ENCODE data around the gene TAL1. TPM values are rescaled to one million over a fixed set of nuclear protein-coding genes. Genes with fewer than 3 reads are reported as not detected.

TAL1 gene
- total RNA-seq, 1 donor from 2014 or later = 0.21 TPM

DNA sequence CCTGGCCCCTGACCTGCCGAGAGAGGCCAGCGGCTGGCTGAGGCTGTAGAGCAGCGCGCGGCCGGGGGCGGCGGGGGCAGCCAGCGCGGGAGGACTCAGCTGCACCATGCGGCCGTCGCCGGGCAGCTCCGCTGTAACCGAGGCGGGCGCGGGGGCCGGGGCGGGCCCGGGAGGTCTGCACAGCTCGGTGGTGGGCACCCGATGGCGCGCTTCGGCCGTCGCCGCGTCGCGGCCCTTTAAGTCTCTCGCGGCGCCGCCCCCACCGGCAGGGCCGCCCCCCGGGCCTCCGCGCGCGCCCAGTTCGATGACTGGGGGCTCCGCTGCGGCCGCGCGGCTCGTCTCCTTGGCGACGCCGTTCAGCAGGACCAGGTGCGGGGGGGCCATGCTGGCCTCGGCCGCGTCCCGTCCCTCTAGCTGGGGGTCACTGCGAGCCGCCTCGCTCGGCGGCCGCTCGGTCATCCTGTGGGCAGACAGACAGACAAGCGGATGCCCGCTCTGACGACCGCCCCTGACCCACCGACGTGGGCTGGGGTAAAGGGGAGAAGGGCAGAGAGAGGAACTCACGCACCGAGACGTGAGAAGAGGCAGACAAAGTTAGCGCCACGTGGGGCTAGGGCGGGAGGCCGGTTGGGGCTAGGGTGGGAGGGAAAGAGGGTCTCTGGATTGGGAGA lies 6.5 kb downstream of the TAL1 start:
- Mint-ChIP-seq H3K27me3 (ENCODE audit: low read depth) (peaks cover 50% of the 10 kb centered on the region), H3K27ac (ENCODE audit: unreplicated experiment) (no peak overlapping the region), H3K4me3 (peak overlapping the region; percentile 66), H3K9me3 (no peaks in the 10 kb centered on the region), H3K36me3 (ENCODE audit: low read depth) (no peaks in the 10 kb centered on the region), H3K4me1 (peaks cover 5% of the 10 kb centered on the region)
- no peak for DNase-seq (ENCODE audit: low read depth, low spot score)
- TF ChIP-seq, protein P1, sequence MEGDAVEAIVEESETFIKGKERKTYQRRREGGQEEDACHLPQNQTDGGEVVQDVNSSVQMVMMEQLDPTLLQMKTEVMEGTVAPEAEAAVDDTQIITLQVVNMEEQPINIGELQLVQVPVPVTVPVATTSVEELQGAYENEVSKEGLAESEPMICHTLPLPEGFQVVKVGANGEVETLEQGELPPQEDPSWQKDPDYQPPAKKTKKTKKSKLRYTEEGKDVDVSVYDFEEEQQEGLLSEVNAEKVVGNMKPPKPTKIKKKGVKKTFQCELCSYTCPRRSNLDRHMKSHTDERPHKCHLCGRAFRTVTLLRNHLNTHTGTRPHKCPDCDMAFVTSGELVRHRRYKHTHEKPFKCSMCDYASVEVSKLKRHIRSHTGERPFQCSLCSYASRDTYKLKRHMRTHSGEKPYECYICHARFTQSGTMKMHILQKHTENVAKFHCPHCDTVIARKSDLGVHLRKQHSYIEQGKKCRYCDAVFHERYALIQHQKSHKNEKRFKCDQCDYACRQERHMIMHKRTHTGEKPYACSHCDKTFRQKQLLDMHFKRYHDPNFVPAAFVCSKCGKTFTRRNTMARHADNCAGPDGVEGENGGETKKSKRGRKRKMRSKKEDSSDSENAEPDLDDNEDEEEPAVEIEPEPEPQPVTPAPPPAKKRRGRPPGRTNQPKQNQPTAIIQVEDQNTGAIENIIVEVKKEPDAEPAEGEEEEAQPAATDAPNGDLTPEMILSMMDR (conservative IDR thresholded peaks at IDR 0.05) = no peak

DNA sequence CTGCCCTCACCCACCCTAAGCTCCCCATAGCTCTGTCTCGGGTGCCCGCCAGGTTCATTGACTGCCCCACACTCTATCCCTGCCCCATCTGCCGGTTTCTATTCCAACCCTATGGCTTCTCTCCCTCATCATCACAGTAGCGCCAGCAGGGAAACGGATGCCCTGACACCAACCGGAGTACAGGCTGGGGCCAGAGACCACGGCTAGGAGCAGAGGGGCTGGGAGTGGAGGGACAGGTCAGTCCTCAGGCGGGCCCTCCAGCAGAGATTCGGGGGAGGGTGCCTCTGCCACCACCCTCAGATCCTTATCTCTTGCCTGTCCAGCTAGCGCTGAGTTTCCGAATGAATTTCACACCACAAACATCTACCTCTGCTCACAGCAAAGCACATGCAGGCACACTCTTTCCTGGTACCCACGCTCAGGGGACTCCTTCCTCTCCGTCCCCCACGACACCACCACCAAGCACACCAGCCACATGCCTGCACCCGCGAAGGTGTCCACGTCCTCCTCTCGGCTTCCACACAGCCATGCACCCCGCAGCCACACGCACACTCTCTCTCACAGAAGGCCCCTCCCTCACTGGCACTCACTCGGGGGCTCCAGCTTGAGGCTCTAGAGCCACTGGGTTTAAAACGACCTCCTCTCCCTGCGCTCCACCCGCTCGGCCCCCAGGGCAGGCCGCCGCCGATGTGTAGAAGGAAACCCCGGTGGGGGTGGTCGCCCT lies 7.2 kb downstream of the TAL1 start:
- Mint-ChIP-seq H3K27me3 (ENCODE audit: low read depth) (peaks cover 43% of the 10 kb centered on the region), H3K27ac (ENCODE audit: unreplicated experiment) (no peak overlapping the region), H3K36me3 (ENCODE audit: low read depth) (no peaks in the 10 kb centered on the region), H3K4me1 (peaks cover 5% of the 10 kb centered on the region), H3K9me3 (peaks cover 3% of the 10 kb centered on the region), H3K4me3 (no peak overlapping the region)
- no peak for DNase-seq (ENCODE audit: low read depth, low spot score)
- TF ChIP-seq, protein P1 (conservative IDR thresholded peaks at IDR 0.05) = no peak

- peaks cover 3% of the 10 kb centered on the region for H3K9me3 Mint-ChIP-seq
- H3K36me3 Mint-ChIP-seq (ENCODE audit: low read depth) = no peaks in the 10 kb centered on the region
- H3K27ac Mint-ChIP-seq (ENCODE audit: unreplicated experiment) = no peak overlapping the region
- no peak for DNase-seq (ENCODE audit: low read depth, low spot score)
- no peak overlapping the region for H3K4me3 Mint-ChIP-seq
- peaks cover 35% of the 10 kb centered on the region for H3K27me3 Mint-ChIP-seq (ENCODE audit: low read depth)
- H3K4me1 Mint-ChIP-seq = peaks cover 5% of the 10 kb centered on the region
- TF ChIP-seq, protein P1 (conservative IDR thresholded peaks at IDR 0.05) = no peak
Observed at GRCh38 chr1:47223921-47224675, 7.9 kb downstream of the TAL1 start.

- H3K9me3 Mint-ChIP-seq = peaks cover 3% of the 10 kb centered on the region
- H3K36me3 Mint-ChIP-seq (ENCODE audit: low read depth) = no peaks in the 10 kb centered on the region
- peaks cover 28% of the 10 kb centered on the region for H3K27me3 Mint-ChIP-seq (ENCODE audit: low read depth)
- DNase-seq (ENCODE audit: low read depth, low spot score) = no peak
- no peak overlapping the region for H3K4me3 Mint-ChIP-seq
- TF ChIP-seq, protein P1 (conservative IDR thresholded peaks at IDR 0.05) = no peak
- no peak overlapping the region for H3K27ac Mint-ChIP-seq (ENCODE audit: unreplicated experiment)
- peaks cover 5% of the 10 kb centered on the region for H3K4me1 Mint-ChIP-seq
Observed at GRCh38 chr1:47223174-47223920, 8.7 kb downstream of the TAL1 start.

DNA sequence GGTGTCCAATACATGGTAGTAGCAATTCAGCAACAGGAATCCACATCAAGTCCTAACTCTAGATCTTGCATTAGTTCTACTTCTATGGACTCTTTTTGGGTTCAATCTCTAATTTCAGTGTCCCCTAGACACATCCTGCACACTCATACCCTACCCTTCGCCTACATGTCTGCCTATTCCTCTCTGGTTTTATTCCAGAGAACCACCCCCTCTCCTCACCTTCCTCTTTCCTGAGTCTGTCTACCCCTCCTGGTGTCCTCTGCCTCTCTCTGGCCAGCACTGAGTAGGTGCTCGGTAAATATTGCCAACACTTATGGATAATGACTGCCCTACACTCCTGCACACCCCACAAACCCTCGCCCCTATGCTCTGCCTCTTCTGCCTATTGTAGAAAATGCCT lies 9.5 kb downstream of the TAL1 start:
- Mint-ChIP-seq H3K36me3 (ENCODE audit: low read depth) (no peaks in the 10 kb centered on the region), H3K9me3 (peaks cover 3% of the 10 kb centered on the region), H3K4me3 (no peak overlapping the region), H3K4me1 (peaks cover 5% of the 10 kb centered on the region), H3K27me3 (ENCODE audit: low read depth) (peaks cover 19% of the 10 kb centered on the region), H3K27ac (ENCODE audit: unreplicated experiment) (no peak overlapping the region)
- no peak for DNase-seq (ENCODE audit: low read depth, low spot score)
- TF ChIP-seq, protein P1 (conservative IDR thresholded peaks at IDR 0.05) = no peak

All from neural crest cell (in vitro differentiated cells).